Right lobe of liver (tissue), 6 donors: ENCODE data around the gene AGGF1. TPM values are rescaled to one million over a fixed set of nuclear protein-coding genes. Genes with fewer than 3 reads are reported as not detected.

Experiments used
- ATAC-seq, 4 donors: fragments of 200-7000 bp; cut with Tn5 transposase; one replicate each; pipeline ENCODE4 v1.9.1; 2020; ENCODE audit warnings: mild to moderate bottlenecking in 4 of 4, moderate library complexity in 4 of 4
- DNase-seq, 3 donors: peaks; one replicate each; pipeline ENCODE4 v3.0.0-alpha.2; 2020
- H3K27ac ChIP-seq, 3 donors: fragments of 200-600 bp; one replicate each; pipeline ENCODE4 v1.8.0; 2022
- H3K27me3 ChIP-seq, 2 donors: fragments of 200-600 bp; one replicate each; pipeline ENCODE4 v1.8.0; 2022
- H3K36me3 ChIP-seq, 4 donors: fragments of 200-600 bp; sonication (generic) in 1 of 4; one replicate each; pipeline versions ENCODE4 v1.5.1 to v1.8.0; 2017 to 2022; ENCODE audit warnings: control low read depth in 1 of 4
- H3K4me1 ChIP-seq, 4 donors: fragments of 200-600 bp; sonication (generic) in 1 of 4; one replicate each; pipeline versions ENCODE4 v1.5.1 to v1.8.0; 2017 to 2022; ENCODE audit warnings: control low read depth in 1 of 4
- H3K4me3 ChIP-seq, 3 donors: fragments of 200-600 bp; one replicate each; pipeline ENCODE4 v1.8.0; 2022
- H3K9me3 ChIP-seq, 4 donors: fragments of 200-600 bp; sonication (generic) in 1 of 4; one replicate each; pipeline versions ENCODE4 v1.5.1 to v1.8.0; 2017 to 2022; ENCODE audit warnings: control low read depth in 1 of 4
- POLR2A ChIP-seq: fragments of 450-650 bp; IDR thresholded peaks from one replicate; pipeline ENCODE4 v1.6.1; 2017; ENCODE audit warnings: antibody characterized with exemption, mild to moderate bottlenecking
- WGBS: methylation state at CpG from one replicate; pipeline ENCODE4 v1.1.6; 2018; ENCODE audit warnings: low coverage, low lambda C conversion rate; ENCODE audit not compliant: insufficient coverage; ENCODE audit errors: missing lambda C conversion rate; 5-methylcytosine and 5-hydroxymethylcytosine counted together
- intact Hi-C, 2 donors: fragments of 100-400 bp; cut with DNase I; formaldehyde crosslinking; loops; one replicate each; pipeline versions ENCODE4 v1.11.2 to v1.14.1; 2022
- total RNA-seq, 6 experiments: library from RNA; depleted of rRNA in 2 of 6; stranded (reverse); fragments of >200 nt in 2 of 6; fragmentation: NEBNext Ultra II Directional in 3 of 6; extraction: Animal tissue kit (Norgen Biotek cat#: 25700) in 3 of 6; gene quantifications; one replicate each; pipeline versions ENCODE4 v1.1.0 to v1.2.4, GENCODE V29; 2016 to 2023
- TF ChIP-seq, protein P1 (sequence below), 4 donors: fragments of 200-600 bp in 3 of 4; fragments of 450-650 bp in 1 of 4; IDR thresholded peaks; one replicate each; pipeline versions ENCODE4 v1.5.1 to v1.8.0; 2016 to 2022; ENCODE audit warnings: antibody characterized with exemption in 4 of 4, mild to moderate bottlenecking in 2 of 4
- donor health status: DM: no; HTN: yes; CAD: no.
- donor health status: DM: no; HTN: no; CAD: no.
- donor health status: DM: no; HTN: no; CAD: no.
- donor health status: DM: no; HTN: yes; CAD: no.
- donor health status: DM: no; HTN: yes; CAD: no.

AGGF1 gene
- total RNA-seq, 6 experiments from 2014 or later = 9.1 to 15.3 (median 11.4) TPM

DNA sequence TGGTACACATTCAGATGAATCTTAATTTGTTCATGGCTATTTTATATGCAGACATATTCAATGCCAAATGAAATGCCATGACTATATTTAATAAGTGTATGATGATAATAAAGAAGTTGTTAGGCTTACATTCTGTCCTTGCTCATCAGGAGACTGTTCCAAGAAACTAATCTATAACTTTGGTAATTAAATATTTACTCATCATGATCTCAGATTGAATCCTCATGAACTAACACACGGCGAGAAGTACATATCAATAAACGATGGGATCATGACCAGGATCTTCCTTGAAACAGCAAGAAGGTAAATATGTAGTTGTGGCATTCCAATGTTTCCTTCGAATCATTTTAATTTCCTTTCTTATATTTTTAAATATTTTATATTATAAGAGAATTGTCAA lies 12.5 kb upstream of the AGGF1 start:
- TF ChIP-seq, protein P1, sequence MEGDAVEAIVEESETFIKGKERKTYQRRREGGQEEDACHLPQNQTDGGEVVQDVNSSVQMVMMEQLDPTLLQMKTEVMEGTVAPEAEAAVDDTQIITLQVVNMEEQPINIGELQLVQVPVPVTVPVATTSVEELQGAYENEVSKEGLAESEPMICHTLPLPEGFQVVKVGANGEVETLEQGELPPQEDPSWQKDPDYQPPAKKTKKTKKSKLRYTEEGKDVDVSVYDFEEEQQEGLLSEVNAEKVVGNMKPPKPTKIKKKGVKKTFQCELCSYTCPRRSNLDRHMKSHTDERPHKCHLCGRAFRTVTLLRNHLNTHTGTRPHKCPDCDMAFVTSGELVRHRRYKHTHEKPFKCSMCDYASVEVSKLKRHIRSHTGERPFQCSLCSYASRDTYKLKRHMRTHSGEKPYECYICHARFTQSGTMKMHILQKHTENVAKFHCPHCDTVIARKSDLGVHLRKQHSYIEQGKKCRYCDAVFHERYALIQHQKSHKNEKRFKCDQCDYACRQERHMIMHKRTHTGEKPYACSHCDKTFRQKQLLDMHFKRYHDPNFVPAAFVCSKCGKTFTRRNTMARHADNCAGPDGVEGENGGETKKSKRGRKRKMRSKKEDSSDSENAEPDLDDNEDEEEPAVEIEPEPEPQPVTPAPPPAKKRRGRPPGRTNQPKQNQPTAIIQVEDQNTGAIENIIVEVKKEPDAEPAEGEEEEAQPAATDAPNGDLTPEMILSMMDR (IDR thresholded peaks at IDR 0.05) = no peak
- no peak for TF ChIP-seq POLR2A
- intact Hi-C loops = loop anchor here (10.0 kb wide), 2 partner anchors 143 to 153 kb away; no protein-coding TSS in a partner anchor
- H3K9me3 ChIP-seq = no peaks in the 10 kb centered on the region

DNA sequence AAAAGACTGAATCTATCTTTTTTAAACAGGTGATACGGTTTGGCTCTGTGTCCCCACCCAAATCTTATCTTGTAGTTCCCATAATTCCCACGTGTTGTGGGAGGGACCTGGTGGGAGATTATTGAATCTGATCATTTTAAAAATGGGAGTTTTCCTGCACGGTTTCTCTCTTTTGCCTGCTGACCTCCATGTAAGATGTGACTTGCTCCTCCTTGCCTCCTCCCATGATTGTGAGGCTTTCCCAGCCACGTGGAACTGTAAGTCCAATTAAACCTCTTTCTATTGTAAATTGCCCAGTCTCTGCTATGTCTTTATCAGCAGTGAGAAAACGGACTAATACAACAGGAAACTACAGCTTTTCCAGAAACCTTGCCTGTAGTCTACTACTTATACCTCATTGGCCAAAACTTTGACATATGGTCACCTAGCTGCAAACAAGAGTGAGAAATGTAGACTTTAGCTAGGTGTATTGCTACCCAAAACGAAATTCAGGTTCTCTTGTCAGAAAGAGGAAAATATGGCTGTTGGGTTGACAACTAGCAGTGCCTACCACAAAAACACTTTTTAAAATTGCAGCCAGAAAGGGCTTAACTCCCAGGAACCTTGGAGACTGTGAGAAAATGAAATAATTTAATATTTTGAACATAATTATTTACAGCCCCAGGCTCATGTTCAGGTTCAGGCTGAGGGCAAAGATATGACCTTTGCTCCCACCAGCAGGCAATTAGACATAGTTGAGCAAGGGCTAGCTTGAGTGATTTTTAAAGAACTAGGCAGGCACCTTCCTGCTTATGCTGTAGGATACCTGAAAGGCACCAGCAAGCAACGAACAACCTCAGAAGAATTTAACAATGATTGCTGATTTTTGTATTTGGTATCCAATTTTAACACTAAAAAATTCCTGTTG lies 7.4 kb upstream of the AGGF1 start:
- peaks cover 0 to 13% (median 1%) of the 10 kb centered on the region in 4 donors for H3K4me1 ChIP-seq
- peak overlapping the region in 2 of 3 donors; percentile 36 to 62 for H3K27ac ChIP-seq
- H3K4me3 ChIP-seq = no peak overlapping the region
- intact Hi-C loops = no loop called here
- DNase-seq = peak in 1 of 3 donors; percentile 62
- H3K36me3 ChIP-seq = no peaks in the 10 kb centered on the region
- WGBS = 30% methylated on average over 6 of the region's 7 CpGs
- no peaks in the 10 kb centered on the region for H3K9me3 ChIP-seq
- peak; percentile 89 to 96 (median 94) for ATAC-seq
- H3K27me3 ChIP-seq = no peaks in the 10 kb centered on the region
- TF ChIP-seq, protein P1 (IDR thresholded peaks at IDR 0.05) = no peak
- no peak for TF ChIP-seq POLR2A

More for the DNA sequence above, 12.5 kb upstream of the AGGF1 start:
- ATAC-seq = peak in 1 of 4 donors; percentile 42
- no peaks in the 10 kb centered on the region for H3K27me3 ChIP-seq
- H3K4me3 ChIP-seq = no peak overlapping the region
- DNase-seq = no peak
- peaks cover 0 to 14% (median 2%) of the 10 kb centered on the region in 4 donors for H3K4me1 ChIP-seq
- H3K36me3 ChIP-seq = no peaks in the 10 kb centered on the region
- no peak overlapping the region for H3K27ac ChIP-seq
- 31% methylated on average over 4 of the region's 4 CpGs for WGBS

DNA sequence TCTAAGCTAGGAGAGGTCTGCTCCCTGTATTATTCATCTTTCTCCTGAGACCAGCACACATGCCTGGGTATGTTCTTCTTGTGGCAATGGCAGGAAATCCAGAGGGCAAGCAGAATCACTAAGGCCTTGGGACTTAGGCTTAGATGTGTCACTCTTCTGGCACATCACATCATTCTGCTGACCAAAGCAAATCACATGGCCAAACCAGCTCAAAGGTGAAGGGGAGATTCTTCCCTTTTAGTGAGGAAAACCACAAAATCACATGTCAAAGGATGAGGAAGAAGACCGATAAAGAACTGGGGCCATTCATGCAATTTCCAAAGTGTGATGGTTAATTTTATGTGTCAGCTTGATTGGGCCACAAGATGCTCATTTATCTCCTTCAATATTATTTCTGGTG lies 5.7 kb upstream of the AGGF1 start:
- H3K9me3 ChIP-seq = no peaks in the 10 kb centered on the region
- WGBS = 63% methylated on average over 1 of the region's 1 CpG
- TF ChIP-seq, protein P1 (IDR thresholded peaks at IDR 0.05) = no peak
- no peak for TF ChIP-seq POLR2A
- peak in 2 of 4 donors; percentile 17 to 39 for ATAC-seq
- no peak for DNase-seq
- no peak overlapping the region for H3K27ac ChIP-seq
- H3K27me3 ChIP-seq = no peaks in the 10 kb centered on the region
- intact Hi-C loops = no loop called here
- H3K36me3 ChIP-seq = no peaks in the 10 kb centered on the region
- no peak overlapping the region for H3K4me3 ChIP-seq
- H3K4me1 ChIP-seq = peaks cover 0 to 10% (median 0%) of the 10 kb centered on the region in 4 donors

DNA sequence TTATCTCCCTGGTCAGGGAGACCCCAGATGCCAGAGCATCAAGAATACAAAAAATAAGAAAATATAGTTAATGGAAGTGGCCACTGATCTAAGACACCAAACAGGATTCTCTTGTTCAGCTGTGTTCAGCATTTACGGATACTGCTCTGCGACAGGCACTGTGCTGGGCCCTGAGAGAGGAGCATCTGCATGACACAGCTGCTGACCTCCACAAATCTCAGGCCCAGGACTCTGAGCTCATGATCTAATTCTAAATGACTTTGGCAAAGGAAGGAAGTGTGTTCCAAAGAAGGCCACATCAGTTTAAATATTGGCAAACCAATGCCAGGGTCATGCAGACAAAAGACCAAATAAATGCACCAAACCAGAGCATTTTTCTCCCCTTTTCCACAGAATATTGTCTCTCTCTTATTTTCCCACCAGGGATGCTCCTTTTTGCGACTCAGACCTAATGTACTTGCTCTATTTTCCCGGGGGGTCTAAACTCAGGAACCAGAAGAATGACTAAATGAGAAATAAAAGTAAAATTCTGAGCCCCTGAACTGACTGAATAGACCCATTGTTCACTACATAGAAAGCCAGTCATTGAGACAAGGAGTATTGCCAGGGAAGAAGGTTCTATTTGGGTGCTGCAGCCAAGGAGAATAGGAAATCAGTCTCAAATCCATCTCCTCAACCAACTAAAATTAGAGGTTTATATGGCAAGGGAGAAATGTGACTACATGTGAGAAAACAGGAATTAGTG lies 1.4 kb upstream of the AGGF1 start:
- DNase-seq (no peak), ATAC-seq (no peak)
- TF ChIP-seq POLR2A = no peak
- TF ChIP-seq, protein P1 (IDR thresholded peaks at IDR 0.05) = no peak
- Histone ChIP-seq H3K27ac (no peak overlapping the region), H3K4me3 (no peak overlapping the region), H3K27me3 (no peaks in the 10 kb centered on the region), H3K36me3 (no peaks in the 10 kb centered on the region), H3K4me1 (peaks cover 0 to 10% (median 4%) of the 10 kb centered on the region in 4 donors), H3K9me3 (no peaks in the 10 kb centered on the region)
- intact Hi-C loops = no loop called here
- WGBS = 88% methylated on average over 2 of the region's 4 CpGs
